SKM-1 (cell line): ENCODE data around the gene DNAH1.

Experiments
- DNase-seq: peaks from one replicate; lab custom pipeline; 2025; ENCODE audit not compliant: unreplicated experiment; lab: John Stamatoyannopoulos, UW

DNAH1 gene

DNA sequence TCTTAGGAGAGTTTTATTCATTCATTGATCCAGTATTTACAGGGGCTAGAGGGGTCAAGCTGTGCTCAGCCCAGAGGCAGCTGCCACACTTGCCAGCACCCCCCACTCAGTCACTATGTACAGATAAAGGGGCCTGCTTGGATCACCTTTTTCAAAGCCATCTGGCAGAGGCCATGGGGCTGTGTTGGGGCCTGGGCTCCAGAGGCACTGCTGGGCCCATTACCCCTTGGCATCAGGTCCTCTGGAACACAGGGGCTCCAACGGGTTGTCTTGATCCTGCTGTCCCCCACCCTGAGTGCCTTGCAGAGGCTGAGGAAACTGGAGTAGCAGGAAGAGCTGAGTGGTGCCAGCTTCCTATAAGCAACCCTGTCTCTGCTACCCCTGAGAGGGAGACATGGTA, 84.9 kb downstream of the DNAH1 start:
- no peak for DNase-seq

DNA sequence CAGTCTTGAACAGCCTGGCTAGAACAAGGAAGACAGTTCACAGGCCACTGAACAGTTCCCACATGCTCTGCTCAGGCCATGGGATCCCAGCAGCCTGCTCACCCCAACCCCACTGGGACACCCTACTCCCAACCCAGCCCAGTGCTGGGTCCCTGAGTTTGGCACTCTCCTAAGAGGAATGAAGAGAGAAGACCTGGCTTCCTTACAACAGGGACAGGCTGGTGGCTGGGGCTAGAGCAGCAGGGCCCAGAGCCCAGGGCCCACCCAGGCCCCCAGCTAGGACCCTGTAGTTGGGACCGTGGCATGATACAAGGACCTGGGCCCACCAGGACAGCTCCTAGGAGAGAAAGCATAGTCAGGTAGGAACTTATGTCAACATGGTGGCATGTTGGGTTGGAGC, 85.4 kb downstream of the DNAH1 start:
- DNase-seq, result no peak

DNA sequence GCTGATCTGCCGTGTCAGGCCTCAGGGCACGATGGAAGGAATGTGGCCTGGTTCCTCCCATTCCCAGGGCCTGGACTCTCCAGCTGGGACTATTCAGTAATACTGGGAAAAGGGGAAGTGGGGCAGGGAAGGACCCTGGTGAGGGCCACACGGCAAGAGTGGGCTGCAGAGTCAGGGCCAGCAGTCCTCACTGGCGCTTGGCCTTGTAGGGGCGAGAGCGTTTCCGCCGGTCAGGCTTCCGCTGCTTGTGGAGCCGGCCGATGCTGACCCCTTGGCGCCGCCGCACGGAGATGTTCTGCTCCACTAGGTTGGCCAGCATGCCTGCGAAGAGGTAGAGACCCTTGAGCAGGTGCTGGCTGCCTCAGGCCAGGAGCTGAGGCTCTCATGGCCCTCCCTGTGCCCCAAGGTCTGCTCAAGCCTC, 86.0 kb downstream of the DNAH1 start:
- no peak for DNase-seq

DNA sequence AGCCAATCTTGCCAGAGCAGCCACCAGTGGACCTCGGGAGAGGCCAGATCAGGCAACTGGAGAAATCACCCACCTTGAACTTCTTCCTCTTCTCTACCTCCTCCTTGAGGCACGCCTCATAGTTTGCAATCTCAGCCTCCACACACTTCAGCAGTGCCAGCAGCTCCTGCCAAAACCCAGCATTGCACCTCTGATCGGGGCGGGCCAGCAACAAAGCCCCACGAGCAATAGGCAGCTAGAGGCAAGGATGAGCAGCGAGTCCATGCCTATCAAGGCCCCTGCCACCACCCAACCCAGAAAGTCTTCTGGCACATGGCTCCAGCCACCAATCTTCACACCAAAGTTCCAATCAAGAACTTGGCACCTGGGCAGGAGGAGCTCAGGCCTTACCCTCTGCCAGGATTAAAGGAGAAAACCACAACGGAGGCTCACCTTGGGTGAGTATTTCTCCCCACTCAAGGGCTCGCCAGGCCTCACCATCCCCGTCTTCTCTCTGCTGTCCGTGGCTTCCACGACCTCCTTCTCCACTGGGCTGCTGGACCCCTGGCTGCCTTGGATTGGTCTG, 86.7 kb downstream of the DNAH1 start:
- DNase-seq, result no peak

DNA sequence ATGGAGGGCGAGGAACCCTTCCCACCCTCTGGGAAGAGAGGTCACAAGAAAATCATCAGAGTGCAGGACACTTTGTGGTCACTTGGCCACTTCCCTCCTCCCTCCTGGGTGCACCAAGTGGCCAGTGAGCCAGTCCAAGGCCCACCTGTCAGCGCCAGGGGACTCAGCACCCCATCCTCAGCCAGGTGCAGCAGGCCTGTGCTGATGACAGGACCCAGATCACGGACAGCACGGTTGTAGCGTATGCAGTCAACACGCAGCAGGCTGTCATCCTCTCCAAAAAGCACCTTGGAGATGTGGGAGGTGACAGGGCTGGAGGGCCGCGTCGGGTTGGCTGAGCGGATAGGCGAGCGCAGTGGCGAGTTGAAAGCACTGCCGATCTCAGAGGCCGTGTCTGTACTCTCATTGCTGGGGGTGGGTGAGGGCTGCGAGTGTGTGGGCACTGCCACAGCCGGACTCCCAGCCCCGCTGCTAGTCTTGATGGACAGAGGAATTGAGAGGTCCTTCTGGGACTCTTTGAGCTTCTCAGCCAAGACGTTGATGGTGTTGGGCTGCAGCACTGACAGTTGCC, 87.2 kb downstream of the DNAH1 start:
- no peak for DNase-seq

DNA sequence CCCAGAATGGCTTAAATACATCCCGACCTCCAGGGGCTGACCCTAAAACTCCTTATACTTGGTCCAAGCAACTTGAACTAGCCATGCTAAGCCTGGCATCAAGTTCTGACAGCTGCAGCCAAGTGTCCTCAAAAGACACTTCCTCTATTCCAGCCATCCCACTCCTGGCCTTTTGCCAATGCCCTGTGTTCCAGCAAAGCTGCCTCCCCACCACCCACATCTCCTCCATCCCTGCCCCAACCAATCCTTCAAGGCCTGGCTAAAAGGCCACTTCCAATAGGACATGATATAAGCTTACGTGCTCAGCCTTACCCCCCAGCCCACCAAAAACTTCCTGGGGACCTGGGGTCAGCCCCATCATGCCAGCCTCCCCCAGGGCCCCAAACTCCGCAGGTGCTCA, 87.8 kb downstream of the DNAH1 start:
- no peak for DNase-seq

DNA sequence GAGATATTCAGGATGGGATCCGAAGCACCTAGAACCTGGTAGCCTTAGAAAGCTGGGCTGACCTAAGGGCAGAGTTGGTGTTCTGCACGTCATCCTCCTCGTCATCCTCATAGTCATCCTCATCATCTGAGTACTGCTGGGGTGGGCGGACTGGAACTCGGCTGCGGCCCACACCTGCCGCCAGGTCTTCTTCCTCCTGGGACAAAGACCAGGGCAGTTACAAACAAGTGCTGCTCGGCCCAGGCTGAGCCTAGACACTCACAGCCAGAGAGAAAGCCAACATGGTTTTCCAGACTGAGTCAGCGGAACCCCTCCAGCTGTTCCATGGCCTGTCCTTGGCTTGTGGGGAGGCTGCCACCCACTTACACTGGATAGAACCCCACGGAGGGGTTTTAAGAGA, 88.3 kb downstream of the DNAH1 start:
- DNase-seq, result no peak

DNA sequence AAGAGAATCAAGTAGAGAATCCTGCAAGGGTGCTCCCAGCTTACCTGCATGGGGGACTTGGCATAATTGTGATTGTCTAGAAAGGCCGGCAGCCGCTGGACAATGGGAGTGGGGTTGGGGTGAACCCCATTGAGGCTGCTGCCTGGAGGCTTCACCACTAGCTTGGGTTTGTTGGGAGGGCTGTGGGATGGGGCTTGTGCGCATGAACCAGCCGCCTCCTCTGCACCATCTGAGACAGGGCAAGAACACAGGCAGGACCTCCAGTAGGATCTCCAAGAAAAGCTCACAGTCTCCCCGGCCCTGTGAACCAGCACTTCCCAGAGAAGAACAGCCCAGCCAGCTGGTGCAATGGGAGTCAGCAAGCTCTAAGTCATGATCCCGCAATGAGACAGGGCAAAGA, 88.9 kb downstream of the DNAH1 start:
- no peak for DNase-seq

DNA sequence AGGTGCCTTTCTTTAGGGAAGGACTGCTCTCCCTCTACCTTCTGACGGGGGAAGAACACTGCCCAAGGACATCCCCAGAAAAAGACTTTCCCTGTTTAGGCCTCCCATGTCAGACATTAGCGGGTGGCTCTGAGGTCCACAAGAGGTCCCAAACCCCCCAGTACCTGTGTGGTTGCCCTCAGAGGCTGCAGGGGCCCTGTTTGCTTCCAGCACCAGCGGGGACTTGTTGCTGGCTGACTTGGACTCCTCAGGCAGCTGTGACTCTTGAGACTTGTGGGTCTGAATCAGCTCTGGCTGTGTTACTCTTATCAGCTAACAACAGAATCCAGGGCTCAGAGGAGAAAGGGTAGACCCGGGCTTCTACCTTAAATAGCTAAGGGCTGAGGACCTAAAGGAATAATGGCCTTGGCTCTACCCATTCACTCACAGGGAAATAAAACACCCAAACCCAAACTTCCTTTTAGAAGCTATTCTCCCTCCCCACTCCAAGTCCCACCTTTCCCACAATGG, 89.5 kb downstream of the DNAH1 start:
- no peak for DNase-seq

DNA sequence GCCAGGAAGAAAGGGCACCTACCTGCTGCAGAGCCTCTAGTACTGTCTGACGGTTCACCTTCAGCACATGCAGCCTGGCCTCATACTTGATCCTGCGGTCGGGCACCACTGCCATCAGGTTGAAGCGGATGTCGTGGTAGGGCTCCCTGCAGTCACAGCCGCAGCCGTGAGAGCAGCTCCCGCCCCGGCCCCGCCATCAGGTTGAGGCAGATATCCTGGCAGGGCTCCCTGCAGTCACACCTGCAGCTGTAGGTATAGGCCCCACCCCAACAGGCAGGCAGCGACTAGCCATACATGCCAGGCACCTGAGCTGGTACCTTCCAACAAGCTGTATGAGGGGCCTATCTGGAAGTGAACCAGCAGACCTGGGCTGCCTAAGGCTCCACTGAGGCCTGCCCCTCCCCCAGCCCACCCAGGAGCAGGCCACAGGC, 90.1 kb downstream of the DNAH1 start:
- no peak for DNase-seq

DNA sequence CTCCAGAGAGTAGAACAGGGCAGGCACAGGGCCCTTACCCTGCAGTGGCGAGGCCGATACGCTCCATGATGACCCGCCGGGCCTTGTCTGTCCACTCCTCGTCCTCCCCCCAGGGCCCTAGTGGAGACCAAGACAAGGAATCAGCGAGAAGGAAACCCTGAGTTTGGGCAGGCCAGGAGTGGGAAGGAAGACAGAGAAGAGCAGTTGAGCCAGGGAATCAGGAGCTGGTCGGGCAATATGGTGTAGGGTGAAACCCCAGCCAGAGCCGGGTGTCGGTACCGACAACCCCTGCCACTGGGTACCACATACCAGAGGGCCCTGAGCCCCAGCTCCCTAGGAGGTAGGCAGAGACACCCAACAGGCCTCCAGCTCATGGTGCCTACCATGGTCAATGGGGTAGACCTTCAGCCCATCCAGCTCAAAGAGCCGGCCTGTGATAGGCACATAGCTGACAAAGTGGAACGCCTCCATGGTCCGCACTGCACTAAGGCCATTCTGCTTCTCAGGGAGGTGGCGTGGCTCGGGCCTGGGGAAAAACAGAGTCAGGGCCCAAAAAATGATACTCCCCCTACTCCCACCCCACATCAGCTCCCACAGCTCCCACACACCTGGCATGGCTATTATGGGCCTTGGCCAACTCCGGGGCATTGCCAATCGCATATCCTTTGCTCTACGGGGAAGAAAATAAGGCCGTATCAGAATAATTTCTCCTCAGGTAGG, 90.8 kb downstream of the DNAH1 start:
- no peak for DNase-seq

DNA sequence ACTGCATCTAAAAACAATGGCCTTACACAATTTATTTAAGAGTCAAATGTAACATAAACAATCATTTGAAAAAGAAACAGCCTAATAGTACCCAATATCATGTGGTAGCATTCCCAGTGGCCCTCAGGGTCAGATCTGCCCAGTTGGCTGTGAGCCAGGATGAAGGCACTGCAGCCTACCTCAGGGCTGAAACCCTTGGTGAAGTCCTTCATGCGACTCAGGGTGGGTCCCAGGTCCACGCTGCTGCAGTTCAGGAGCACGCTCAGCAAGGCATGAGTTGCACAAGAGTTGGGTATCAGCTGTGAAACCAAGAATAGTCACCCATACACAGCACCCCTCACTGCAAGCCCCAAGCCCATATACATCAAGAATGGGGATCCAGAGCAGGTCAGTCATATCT, 91.7 kb downstream of the DNAH1 start:
- no peak for DNase-seq

DNA sequence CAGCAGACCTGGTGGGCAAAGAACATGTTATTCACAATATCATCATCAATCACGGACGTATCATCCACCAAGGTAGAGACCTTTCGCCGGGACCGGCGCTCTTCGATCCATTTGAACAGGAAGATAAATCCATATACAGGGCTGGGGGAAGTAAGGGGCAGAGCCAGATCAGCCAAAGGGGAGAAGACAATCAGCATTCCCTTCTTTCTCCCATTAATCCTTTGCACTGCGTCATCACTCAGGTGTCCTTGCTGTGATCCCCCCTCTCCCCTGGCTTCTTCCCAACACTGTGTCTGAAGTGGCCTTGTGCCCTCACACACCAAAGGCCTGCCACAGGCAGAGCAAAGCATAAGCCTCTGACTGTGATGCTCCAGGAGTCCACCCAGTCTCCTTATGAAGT, 92.3 kb downstream of the DNAH1 start:
- no peak for DNase-seq

DNA sequence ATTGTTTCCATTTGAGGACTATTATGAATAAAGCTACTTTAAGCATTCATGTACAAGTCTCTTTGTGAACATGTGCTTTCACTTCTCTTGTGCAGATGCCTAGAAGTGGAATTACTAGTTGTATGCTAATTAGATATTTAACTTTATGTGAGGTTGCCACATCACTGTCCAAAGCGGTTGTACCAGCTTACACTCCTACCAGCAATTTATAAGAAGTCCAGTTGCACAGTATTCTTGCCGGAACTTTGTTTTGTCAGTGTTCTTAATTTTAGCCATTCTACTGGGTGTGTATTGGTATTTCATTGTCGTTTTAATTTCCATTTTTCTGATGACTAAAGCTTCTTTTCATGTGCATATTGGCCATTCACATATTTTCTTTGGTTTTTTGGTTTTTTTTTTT, 99.7 kb downstream of the DNAH1 start:
- no peak for DNase-seq

DNA sequence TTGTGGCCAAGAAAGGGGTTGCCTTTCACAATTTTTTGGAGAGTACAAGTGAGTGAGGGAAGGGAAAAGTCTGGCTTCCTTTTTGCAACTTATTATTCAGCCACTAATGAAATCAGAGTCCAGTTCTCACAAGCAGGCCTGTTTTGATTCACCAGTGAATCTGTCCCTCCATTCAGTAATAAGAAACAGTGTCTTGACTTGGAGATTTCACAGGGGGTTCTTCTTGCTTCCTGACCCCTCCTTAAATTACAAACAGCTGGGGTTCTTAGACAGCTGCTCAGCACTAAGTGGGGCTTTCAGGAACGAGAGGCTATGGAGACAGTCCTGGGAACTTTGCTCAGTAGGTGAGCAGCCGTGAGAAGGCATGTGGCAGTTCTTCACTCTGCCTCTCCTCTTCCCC, 104.3 kb downstream of the DNAH1 start:
- no peak for DNase-seq

DNA sequence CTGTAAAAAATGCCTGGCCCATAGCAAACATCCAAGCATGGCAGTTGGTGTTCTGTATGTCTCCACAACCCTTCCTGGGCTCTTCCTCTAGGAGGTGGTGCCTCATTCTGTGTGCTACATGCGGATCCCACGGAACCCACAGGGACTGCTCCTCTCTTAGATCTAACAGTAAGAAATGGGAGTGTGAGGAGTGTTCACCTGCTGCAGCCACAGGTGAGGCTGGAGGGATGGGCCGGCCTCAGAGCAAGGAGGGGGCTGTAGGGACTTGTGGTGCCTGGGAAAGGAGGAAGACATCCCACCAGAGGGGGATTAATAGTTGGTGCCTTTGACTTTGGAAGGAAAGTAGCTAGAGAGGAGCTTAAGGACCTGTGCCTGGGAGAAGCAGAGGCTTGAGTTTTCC, 106.5 kb downstream of the DNAH1 start:
- no peak for DNase-seq

DNA sequence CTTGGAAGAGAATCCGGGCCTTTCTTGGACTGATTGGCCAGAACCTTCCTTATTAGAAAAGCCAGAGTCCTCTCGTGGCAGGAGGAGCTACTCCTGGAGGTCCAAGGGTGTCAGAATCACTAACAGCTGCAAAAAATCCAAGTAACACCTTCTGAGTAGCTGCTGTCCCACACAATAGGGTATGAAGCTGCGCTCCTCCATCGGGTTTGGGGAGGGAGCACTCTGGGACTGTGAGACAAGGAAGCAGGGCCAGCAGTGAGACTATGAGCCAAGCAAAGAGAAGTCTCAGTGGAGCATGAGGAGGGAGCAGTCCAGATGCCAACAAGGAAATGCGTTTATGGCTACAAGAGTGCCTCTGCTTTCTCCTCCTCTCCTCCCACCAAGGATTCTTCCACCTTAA, 107.1 kb downstream of the DNAH1 start:
- DNase-seq, result no peak

DNA sequence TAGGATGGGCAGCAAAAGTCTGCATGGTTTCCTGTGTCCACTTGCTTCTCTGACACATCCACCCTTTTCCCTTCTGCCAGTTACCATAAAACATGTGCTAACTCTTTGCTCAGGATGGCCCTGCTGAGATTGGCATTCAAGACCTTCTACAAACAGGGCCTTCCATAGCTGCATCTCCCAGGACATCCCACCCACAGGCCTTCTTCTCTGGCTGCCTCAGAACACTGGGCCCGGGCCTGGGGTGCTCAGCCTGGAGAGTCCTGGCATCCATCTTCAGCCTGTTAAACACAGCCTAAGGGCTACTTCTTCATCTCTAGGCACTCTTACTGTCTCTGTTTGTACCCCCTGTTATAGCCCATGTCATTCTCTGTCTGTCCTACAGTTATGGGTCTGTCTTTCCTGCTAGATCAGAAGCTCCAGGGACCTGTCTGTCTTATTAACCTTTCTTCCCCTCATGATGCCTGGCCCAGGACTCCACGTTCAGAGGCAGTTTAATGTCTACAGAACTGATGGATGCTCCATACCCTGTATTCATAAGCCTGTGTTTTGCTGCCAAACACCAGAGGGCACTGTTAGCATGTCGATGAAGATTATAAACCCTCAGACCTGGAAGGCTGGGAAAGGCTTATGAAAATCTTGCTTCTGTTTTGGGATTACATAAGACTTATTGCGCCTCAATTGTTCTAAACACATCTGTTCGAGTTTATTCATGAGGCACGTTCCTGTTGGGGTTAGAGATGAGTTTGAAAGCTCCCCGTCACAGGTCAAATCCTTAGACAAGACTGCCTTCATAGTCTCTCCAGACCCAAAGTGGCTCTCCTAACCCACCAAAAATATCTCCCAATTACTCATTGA, 112.3 kb downstream of the DNAH1 start:
- DNase-seq, result peak; percentile 30

DNA sequence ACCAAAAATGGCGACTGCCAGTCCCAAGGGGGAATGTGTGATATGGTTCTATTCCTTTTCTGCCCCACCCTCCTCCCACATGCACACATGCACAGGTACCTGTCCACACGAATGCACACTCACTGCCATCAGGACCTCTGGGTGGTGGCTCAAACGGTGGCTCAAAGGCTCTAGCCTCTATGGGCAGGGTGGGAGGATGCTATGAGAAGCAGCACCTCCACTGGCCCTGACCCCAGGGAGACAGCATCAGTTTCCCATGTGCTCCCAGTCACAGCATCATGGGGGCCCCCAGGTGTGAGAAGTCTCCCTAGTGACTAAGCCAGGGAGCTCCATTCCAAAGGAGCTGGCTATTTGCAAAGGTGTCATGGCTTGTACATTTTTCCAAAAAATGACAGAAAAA, 112.9 kb downstream of the DNAH1 start:
- no peak for DNase-seq

DNA sequence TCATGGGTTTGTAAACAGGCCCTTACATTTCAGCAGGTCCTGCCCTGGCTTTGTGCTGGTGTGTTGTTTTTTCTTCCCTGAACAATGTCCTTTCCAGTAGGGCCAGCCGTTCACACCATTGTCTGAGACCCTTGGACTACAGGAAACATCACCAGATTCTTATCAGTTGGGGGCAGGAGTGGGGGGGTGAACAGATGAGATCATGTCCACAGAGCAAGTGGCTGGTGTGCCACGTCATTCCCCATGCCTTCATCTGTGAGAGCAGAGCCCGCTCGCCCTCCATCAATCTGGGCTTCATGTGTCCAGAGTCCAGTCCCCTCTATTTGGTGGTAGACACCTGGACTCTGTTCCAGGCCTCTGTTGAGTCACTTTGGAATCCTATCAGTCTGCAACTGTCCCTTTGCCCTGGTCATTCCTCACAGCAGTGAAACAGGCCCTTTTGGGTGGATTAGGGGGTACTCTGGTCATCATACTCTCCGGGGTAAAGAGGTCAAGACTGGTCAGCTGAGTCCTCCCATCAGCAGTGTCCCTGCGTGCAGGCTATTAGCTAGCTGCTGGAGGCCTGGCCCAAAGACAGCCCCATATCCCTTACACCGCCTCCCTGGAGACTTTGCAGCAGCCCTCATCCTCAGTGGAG, 113.8 kb downstream of the DNAH1 start:
- no peak for DNase-seq

DNA sequence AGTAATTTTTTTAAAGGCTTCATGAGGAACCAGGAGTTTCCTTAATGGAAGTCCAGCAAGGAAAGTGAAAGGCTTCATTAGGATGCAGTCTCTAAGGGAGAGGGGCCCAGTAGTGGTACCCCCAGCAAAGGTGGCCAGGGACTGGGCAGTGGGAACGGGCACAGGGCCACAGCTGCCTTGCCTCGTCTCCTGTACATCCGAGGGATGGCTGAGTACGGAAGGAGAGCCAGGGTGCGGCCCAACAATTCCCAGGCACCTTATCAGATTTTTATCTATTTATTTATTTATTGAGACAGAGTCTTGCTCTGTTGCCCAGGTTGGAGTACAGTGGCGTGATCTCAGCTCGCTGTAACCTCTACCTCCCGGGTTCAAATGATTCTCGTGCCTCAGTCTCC, 114.3 kb downstream of the DNAH1 start:
- no peak for DNase-seq
